ENCODE measurements around the gene ABITRAM.

- no peak for TF ChIP-seq CTCF (IDR thresholded peaks at IDR 0.05)
- no peak for TF ChIP-seq POLR2AphosphoS5 (IDR thresholded peaks at IDR 0.05)
- no peak for TF ChIP-seq POLR2A (IDR thresholded peaks at IDR 0.05)
These were observed 14.7 kb upstream of the ABITRAM start for GRCh38 chr9:108919517-108919916.

Measured in transverse colon (tissue), 4 donors.